Heart left ventricle (tissue), 13 donors: Measurements from ENCODE around the gene MRC2.

ENCODE experiments used
- CTCF ChIP-seq, 12 donors: fragments of 200-600 bp; sonication (generic) in 4 of 12; IDR thresholded peaks; one replicate each; pipeline versions ENCODE4 v1.5.0 to v1.8.0; 2018 to 2022; ENCODE audit warnings: antibody characterized with exemption in 12 of 12, mild to moderate bottlenecking in 5 of 12
- POLR2A ChIP-seq, 2 donors: fragments of 450-650 bp; IDR thresholded peaks; one replicate each; pipeline ENCODE4 v1.6.1; 2017; ENCODE audit warnings: antibody characterized with exemption in 2 of 2, mild to moderate bottlenecking in 2 of 2, moderate library complexity in 2 of 2
- donor health status: ischemic (EF 13 %, LVEDD 7.1; RV severe dilation, severe dysfunction).
- donor health status: DM: no; HTN: yes; CAD: no.
- donor health status: DM: no; HTN: no; CAD: no.
- donor health status: ischemic (EF 25% LVEDD 6.9; RV normal size, moderate dysfunction).
- donor health status: ischemic (EF 25% LVEDD 5.7; RV mildly dilated, moderate dysfunction).
- donor health status: ischemic (EF 35%, LVEDD 5.7; RV mildly dilated, moderate dysfunction).
- donor health status: nonischemic (EF 11% LVEDD 7.7; RV severe dilation, severe dysfunction).
- donor health status: DM: yes; HTN: yes; CAD: no.
- donor health status: PGD.
- donor health status: ischemic (EF 29% LVEDD 5.4; RV normal size, mild dysfunction).
- donor health status: nonischemic (EF 23%, LVEDD 6.1; RV moderate dilation, normal function).

- TF ChIP-seq CTCF (IDR thresholded peaks at IDR 0.05) (no peak), POLR2A (IDR thresholded peaks at IDR 0.05) (no peak)
Measured at GRCh38 chr17:62732125-62732524, 104.7 kb downstream of the MRC2 start.
